Left lobe of liver (tissue), 2 donors: ENCODE data around the gene ERGIC3. TPM values are rescaled to one million over a fixed set of nuclear protein-coding genes. Genes with fewer than 3 reads are reported as not detected.

Experiments used
- ATAC-seq: fragments of 200-7000 bp; cut with Tn5 transposase; one replicate; pipeline ENCODE4 v1.9.1; 2020; ENCODE audit warnings: mild to moderate bottlenecking, moderate library complexity
- DNase-seq: peaks from one replicate; pipeline ENCODE4 v3.0.0-alpha.2; 2020; ENCODE audit warnings: low spot score
- total RNA-seq: library from RNA; stranded (reverse); gene quantifications from one replicate; pipeline ENCODE4 v1.2.1, GENCODE V29; 2021
- donor health status: DM: no; HTN: no; CAD: no; lungs with moderate emphysema.
- donor health status: DM: no; HTN: yes; CAD: no.

Gene ERGIC3
- total RNA-seq, 1 donor from 2014 or later, result 107 TPM

- DNase-seq, result no peak
- peak; percentile 83 for ATAC-seq
Observed at GRCh38 chr20:35595456-35595855, 53.6 kb downstream of the ERGIC3 start.

GRCh38 chr20:35595901-35596300 is 54.0 kb downstream of the ERGIC3 start:
- ATAC-seq (no peak), DNase-seq (no peak)

- no peak for DNase-seq
- ATAC-seq, result no peak
Observed at GRCh38 chr20:35597186-35597585, 55.3 kb downstream of the ERGIC3 start.

GRCh38 chr20:35598476-35598875 is 56.6 kb downstream of the ERGIC3 start:
- no peak for DNase-seq
- ATAC-seq, result no peak

- peak; percentile 31 for ATAC-seq
- no peak for DNase-seq
Observed at GRCh38 chr20:35598899-35599775, 57.3 kb downstream of the ERGIC3 start.

GRCh38 chr20:35599776-35600120 is 57.9 kb downstream of the ERGIC3 start:
- ATAC-seq, result no peak
- DNase-seq, result no peak

GRCh38 chr20:35600176-35600992 is 58.5 kb downstream of the ERGIC3 start:
- no peak for ATAC-seq
- DNase-seq, result no peak

GRCh38 chr20:35600993-35601973 is 59.4 kb downstream of the ERGIC3 start:
- DNase-seq (peak; percentile 70), ATAC-seq (peak; percentile 93)

- DNase-seq, result no peak
- ATAC-seq, result no peak
Observed at GRCh38 chr20:35601990-35602389, 60.1 kb downstream of the ERGIC3 start.

GRCh38 chr20:35602851-35603495 is 61.1 kb downstream of the ERGIC3 start:
- no peak for ATAC-seq

GRCh38 chr20:35603695-35604448 is 62.0 kb downstream of the ERGIC3 start:
- no peak for ATAC-seq
- DNase-seq, result no peak

More at GRCh38 chr20:35602851-35603495, 61.1 kb downstream of the ERGIC3 start:
- no peak for DNase-seq

GRCh38 chr20:35604449-35604747 is 62.5 kb downstream of the ERGIC3 start:
- no peak for ATAC-seq
- no peak for DNase-seq

GRCh38 chr20:35606127-35606526 is 64.2 kb downstream of the ERGIC3 start:
- DNase-seq, result no peak

More at GRCh38 chr20:35606127-35606526, 64.2 kb downstream of the ERGIC3 start:
- no peak for ATAC-seq

Other genes starting within 250 kb of the ERGIC3 start
- not detected for gene FAM83C, start 249.7 kb upstream of the ERGIC3 start, total RNA-seq
- gene UQCC1, start 130.1 kb upstream of the ERGIC3 start, total RNA-seq, result 43.6 TPM
- gene GDF5, start 103.8 kb upstream of the ERGIC3 start, total RNA-seq, result not detected
- gene CEP250, start 86.5 kb upstream of the ERGIC3 start, total RNA-seq, result 14.6 TPM
- not detected for gene C20orf173, start 12.4 kb upstream of the ERGIC3 start, total RNA-seq
- gene SPAG4, start 73.8 kb downstream of the ERGIC3 start, total RNA-seq, result 4.7 TPM
- gene CPNE1, start 122.8 kb downstream of the ERGIC3 start, total RNA-seq, result 42.3 TPM
- 19.3 TPM for gene RBM12, start 122.8 kb downstream of the ERGIC3 start, total RNA-seq
- gene NFS1, start 157.3 kb downstream of the ERGIC3 start, total RNA-seq, result 60.9 TPM
- 103 TPM for gene ROMO1, start 157.3 kb downstream of the ERGIC3 start, total RNA-seq
- 102 TPM for gene RBM39, start 200.2 kb downstream of the ERGIC3 start, total RNA-seq
- gene PHF20, start 229.9 kb downstream of the ERGIC3 start, total RNA-seq, result 11.4 TPM